HG03103 (cell line): Measurements from ENCODE around the gene C8B.

Source experiments
- ATAC-seq: cut with Tn5 transposase; IDR thresholded peaks from one replicate; pipeline ENCODE4 v1.9.1; 2021; ENCODE audit warnings: low read depth; ENCODE audit not compliant: unreplicated experiment

Gene C8B

GRCh38 chr1:56973923-56974742, 8.3 kb upstream of the C8B start:
- ATAC-seq, result no peak

- no peak for ATAC-seq
Observed at GRCh38 chr1:56972976-56973375, 7.2 kb upstream of the C8B start.

DNA sequence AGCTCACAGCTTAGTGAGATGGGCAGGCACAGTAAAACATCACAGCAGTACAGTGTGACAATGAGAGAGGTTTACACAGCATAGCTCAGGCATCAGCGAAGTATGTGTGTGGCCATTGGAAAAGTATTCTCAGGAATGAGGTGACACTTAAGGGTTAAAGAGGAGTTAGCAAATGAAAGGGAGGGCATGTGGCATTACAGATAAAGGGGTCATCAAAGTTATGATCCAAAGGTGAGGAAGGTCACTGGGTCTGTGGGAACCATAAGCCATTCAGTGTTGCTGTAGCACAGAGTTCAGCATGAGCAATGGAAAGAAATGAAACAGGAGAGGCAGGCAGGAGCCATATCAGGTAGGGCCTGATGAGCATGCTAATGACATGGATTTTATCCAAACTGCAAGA, 4.5 kb upstream of the C8B start:
- ATAC-seq, result no peak

DNA sequence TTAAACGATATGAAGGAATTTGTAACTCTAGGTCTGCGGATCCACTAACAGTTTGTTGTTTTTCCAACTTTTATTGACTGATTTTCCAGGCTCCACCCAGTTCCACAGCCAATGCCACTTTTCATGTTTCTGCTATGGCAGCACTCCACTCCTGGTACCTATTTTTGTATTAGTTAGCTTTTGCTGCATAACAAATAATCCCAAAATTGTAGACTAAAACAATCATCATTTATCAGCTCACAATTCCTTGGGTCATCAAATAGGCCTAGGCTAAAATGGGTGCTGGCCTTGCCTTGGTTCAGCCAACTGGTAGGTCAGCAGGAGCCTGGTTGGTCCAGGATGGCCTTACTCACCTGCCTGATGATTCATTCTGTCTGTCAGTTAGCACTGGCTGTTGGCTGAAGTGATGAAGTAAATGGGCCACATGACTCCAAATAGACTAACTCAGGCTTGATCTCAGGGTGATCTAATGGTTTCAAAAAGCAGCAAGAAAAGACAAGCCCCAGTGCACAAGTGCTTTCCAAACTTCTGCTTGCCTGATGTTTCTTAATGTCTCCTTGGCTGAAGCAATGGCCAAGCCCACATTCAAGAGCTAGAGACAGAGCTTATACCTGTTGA, 3.2 kb upstream of the C8B start:
- no peak for ATAC-seq

GRCh38 chr1:56967900-56968832, 2.4 kb upstream of the C8B start:
- ATAC-seq, result no peak

- no peak for ATAC-seq
Observed at GRCh38 chr1:56967355-56967754, 1.5 kb upstream of the C8B start.

- no peak for ATAC-seq
Observed at GRCh38 chr1:56966698-56966999, 834 bp upstream of the C8B start.

GRCh38 chr1:56965191-56965590, 624 bp downstream of the C8B start:
- ATAC-seq, result no peak

DNA sequence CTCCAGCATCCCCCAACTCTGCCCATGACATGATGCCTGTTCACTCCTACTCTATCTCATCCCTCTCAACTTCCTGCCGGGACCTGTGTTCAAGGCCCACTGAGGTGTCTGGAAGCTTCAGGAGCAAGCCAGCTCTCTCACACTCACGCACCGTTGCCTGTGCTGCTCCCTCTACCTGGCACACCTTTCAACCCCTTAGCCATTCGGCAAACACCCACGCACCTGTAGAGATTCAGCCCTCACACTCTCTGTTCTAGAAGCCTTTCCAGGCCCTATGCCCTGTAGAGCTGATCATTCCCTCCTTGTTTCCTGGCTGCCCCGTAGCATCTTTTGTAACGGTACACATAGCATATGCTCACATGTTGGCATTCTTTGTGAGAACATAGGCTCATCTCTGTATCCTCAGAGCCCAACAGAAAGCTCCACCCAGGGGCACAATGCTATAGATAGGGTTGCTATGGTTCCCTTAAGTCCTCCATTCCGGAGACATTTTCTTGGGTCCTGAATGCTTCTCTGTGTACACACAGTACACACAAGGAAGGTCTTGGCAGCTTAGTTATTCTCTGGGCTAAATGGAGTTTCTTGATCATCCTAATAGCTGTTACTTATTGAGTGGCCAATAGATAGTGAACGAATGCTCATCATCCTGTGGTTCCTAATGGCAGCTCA, 1.3 kb downstream of the C8B start:
- ATAC-seq, result no peak

- ATAC-seq, result no peak
Observed at GRCh38 chr1:56963667-56964066, 2.1 kb downstream of the C8B start.

DNA sequence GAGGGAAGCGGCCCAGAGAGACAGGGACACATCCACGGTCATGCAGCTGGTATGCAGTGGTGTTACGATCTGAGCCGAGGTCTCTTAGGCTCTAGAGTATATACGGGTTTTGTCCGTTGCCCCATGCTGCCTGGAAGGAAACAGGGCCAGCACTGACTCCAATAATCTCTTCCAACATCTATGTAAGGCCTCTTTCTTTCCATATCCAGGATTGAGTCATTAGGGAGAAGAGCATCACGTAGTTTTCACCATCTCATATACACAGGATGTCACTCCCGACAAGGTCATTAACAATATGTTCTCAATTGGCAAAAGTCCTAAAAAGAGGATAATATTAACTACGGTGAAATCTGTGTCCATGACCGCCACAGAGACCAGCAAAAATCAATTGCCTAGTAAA, 4.4 kb downstream of the C8B start:
- ATAC-seq, result no peak

GRCh38 chr1:56958526-56958925, 7.3 kb downstream of the C8B start:
- no peak for ATAC-seq

DNA sequence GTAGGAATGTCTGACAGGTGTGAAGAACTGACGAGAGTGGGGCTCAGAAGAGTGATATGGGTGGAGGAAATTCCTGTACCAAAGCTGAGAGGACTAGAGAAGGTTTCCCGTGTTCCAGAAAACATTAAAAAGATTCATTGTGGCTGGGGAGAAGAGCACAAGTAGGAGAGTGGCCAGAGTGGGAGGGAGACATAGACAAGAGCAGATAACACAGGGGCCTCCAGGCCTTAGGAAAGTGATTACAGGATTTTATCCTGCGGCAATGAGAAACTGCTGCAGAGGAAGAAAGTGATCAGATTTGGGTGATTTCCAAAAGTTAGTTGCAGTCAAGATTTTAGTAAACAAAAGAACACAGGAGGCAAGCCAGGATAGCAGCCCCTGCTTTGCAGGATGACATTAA, 7.9 kb downstream of the C8B start:
- ATAC-seq, result no peak

- ATAC-seq, result no peak
Observed at GRCh38 chr1:56954664-56955063, 11.2 kb downstream of the C8B start.

GRCh38 chr1:56953386-56953785, 12.4 kb downstream of the C8B start:
- ATAC-seq, result no peak

GRCh38 chr1:56952501-56952900, 13.3 kb downstream of the C8B start:
- ATAC-seq, result no peak

DNA sequence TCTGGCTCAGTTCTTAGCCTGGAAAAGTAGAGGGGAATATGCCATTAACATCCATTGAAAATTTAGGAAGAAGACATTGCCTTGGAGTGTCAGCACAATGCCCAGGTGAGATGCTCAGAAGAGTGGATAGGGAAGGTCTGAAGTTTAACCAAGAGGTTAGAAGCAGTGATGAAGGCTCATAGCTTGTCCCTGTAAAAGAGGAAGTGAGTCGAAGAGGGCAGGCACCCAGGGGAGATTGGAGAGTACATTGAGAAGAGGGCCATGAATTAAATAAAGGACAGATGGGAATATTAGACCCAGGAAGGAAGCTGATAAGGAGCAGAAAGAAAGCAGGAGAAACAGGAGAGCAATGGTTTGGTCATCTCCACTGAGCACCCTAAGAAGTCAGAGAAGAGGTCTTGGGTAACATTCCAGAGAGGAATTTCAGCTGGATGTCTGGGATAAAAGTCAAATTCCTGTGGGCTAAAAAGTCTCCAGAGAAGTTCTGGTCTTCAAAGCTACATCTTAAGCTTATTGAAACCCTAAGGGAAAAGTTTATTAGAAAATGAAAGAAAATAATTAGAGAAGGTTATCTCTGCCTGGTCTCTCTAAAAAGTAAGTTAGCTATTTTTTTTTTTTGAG, 17.3 kb downstream of the C8B start:
- no peak for ATAC-seq

DNA sequence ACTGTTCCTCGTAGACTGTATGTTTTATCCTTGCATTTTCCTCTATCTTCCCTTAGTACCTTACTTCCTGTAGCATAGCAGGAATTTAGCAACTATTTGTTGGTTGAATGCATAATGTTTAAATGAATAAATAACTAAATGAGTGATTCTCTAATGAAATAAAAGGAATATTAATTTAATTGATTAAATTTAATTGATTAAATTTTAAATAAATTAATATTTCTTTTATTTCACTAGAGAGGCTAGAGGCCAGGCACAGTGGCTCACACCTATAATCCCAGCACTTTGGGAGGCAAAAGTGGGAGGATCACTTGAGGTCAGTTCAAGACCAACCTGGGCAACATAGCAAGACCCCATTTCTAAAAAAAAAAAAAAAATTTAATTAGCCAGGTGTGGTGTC, 25.8 kb downstream of the C8B start:
- ATAC-seq, result no peak

- ATAC-seq, result no peak
Observed at GRCh38 chr1:56939209-56939608, 26.6 kb downstream of the C8B start.

DNA sequence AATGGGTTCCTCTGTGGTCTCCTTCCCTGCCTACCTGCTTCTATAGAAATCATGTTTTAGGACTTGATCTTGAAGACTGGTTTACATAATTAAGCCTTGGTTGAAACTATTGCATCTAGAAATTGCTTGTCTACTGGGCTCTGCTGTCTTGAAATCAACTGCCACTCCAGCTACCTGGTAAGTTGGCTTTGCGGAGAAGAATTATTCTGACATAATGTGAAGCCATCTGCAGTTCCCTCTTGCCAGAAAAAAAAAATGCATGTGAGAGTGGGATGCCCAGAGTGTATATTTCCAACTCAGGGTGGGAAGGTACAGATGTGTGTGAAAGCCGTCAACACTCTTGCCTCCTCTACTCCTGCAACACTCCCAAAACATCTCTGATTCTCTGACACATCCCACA, 27.2 kb downstream of the C8B start:
- ATAC-seq, result no peak
